Activated CD4-positive, alpha-beta memory T cell treated with anti-CD3 and anti-CD28 coated beads, Interleukin-2, amount 10 ng/mL, durations not matched to agents 7 days and 5 days (primary cell): ENCODE measurements around the gene SGTA. TPM values are rescaled to one million over a fixed set of nuclear protein-coding genes. Genes with fewer than 3 reads are reported as not detected.

Experiments used
- CTCF ChIA-PET: fragments of 350-600 bp; sonication (Branson Sonifier 250); formaldehyde crosslinking; loops from one replicate; lab custom pipeline; 2021; ENCODE audit warnings: antibody characterized with exemption, inconsistent platforms; lab: Charles Lee
- POLR2A ChIA-PET: fragments of 350-600 bp; sonication (Branson Sonifier 250); formaldehyde crosslinking; loops from one replicate; lab custom pipeline; 2021; ENCODE audit warnings: antibody characterized with exemption; lab: Charles Lee
- DNase-seq: peaks from one replicate; pipeline ENCODE4 v3.0.0-alpha.2; 2020
- H3K27ac Mint-ChIP-seq: one replicate; pipeline ENCODE4 v1.8.0; 2021; ENCODE audit warnings: mild to moderate bottlenecking, mixed read lengths
- H3K27me3 Mint-ChIP-seq: one replicate; pipeline ENCODE4 v1.8.0; 2021; ENCODE audit warnings: mixed read lengths
- H3K36me3 Mint-ChIP-seq: one replicate; pipeline ENCODE4 v1.8.0; 2021; ENCODE audit warnings: low read depth, mixed read lengths
- H3K4me1 Mint-ChIP-seq: one replicate; pipeline ENCODE4 v1.8.0; 2021; ENCODE audit warnings: mixed read lengths
- H3K4me3 Mint-ChIP-seq: one replicate; pipeline ENCODE4 v1.8.0; 2021; ENCODE audit warnings: mild to moderate bottlenecking, mixed read lengths
- H3K9me3 Mint-ChIP-seq: one replicate; pipeline ENCODE4 v1.8.0; 2021; ENCODE audit warnings: mixed read lengths
- total RNA-seq, 2 experiments: library from RNA; stranded (reverse); gene quantifications; one replicate each; pipeline ENCODE4 v1.2.3, GENCODE V29; 2021

The SGTA gene
- total RNA-seq, 2 experiments from 2014 or later, result 38.2 to 42.7 TPM

- POLR2A ChIA-PET, result interaction anchor here (0.6 to 1.8 kb wide), 7 partner anchors 10 to 283 kb away, joined by 3 to 5 read pairs (median 3); partner anchors contain the start of genes LMNB2, SGTA and THOP1
- peak; percentile 99 for DNase-seq
- CTCF ChIA-PET, result interaction anchor here (1.3 to 1.4 kb wide), 2 partner anchors 10 to 91 kb away, joined by 6 read pairs; no protein-coding TSS in a partner anchor
- Mint-ChIP-seq H3K36me3 (peaks cover 25% of the 10 kb centered on the region), H3K9me3 (no peaks in the 10 kb centered on the region), H3K27me3 (peaks cover 9% of the 10 kb centered on the region), H3K27ac (peak within 1 kb of the TSS; percentile 62), H3K4me3 (peak within 1 kb of the TSS; percentile 89), H3K4me1 (peaks cover 15% of the 10 kb centered on the region)
These were observed 43.3 kb downstream of the SGTA start, which contains the start of gene SLC39A3 for GRCh38 chr19:2739602-2740313. Gene SLC39A3 (minus strand): TSS chr19:2740017. CDS start chr19:2737257, 2,760 bp downstream.

- Mint-ChIP-seq H3K4me3 (no peak overlapping the region), H3K27me3 (no peaks in the 10 kb centered on the region), H3K36me3 (peaks cover 34% of the 10 kb centered on the region), H3K9me3 (no peaks in the 10 kb centered on the region), H3K27ac (no peak overlapping the region), H3K4me1 (peaks cover 15% of the 10 kb centered on the region)
- no peak for DNase-seq
- POLR2A ChIA-PET, result no interaction called here
- CTCF ChIA-PET, result no interaction called here
These were observed 46.4 kb downstream of the SGTA start for GRCh38 chr19:2736550-2737190.

GRCh38 chr19:2735374-2735773, 47.7 kb downstream of the SGTA start:
- POLR2A ChIA-PET, result no interaction called here
- Mint-ChIP-seq H3K36me3 (peaks cover 34% of the 10 kb centered on the region), H3K9me3 (no peaks in the 10 kb centered on the region), H3K4me1 (peaks cover 15% of the 10 kb centered on the region), H3K27ac (no peak overlapping the region), H3K4me3 (no peak overlapping the region), H3K27me3 (no peaks in the 10 kb centered on the region)
- DNase-seq, result no peak
- CTCF ChIA-PET, result no interaction called here

- H3K27me3 Mint-ChIP-seq, result no peaks in the 10 kb centered on the region
- ChIA-PET CTCF (no interaction called here), POLR2A (no interaction called here)
- no peaks in the 10 kb centered on the region for H3K9me3 Mint-ChIP-seq
- no peak overlapping the region for H3K27ac Mint-ChIP-seq
- DNase-seq, result no peak
- H3K36me3 Mint-ChIP-seq, result peaks cover 34% of the 10 kb centered on the region
- no peak overlapping the region for H3K4me3 Mint-ChIP-seq
- H3K4me1 Mint-ChIP-seq, result peaks cover 11% of the 10 kb centered on the region
These were observed 48.3 kb downstream of the SGTA start for GRCh38 chr19:2734589-2735288.

GRCh38 chr19:2733930-2734588, 49.0 kb downstream of the SGTA start:
- no peaks in the 10 kb centered on the region for H3K9me3 Mint-ChIP-seq
- peaks cover 34% of the 10 kb centered on the region for H3K36me3 Mint-ChIP-seq
- no peak overlapping the region for H3K27ac Mint-ChIP-seq
- POLR2A ChIA-PET, result no interaction called here
- H3K4me1 Mint-ChIP-seq, result peaks cover 6% of the 10 kb centered on the region
- H3K27me3 Mint-ChIP-seq, result no peaks in the 10 kb centered on the region
- CTCF ChIA-PET, result no interaction called here
- H3K4me3 Mint-ChIP-seq, result no peak overlapping the region
- DNase-seq, result no peak

GRCh38 chr19:2732883-2733282, 50.2 kb downstream of the SGTA start:
- H3K9me3 Mint-ChIP-seq, result no peaks in the 10 kb centered on the region
- DNase-seq, result no peak
- no peak overlapping the region for H3K27ac Mint-ChIP-seq
- no peaks in the 10 kb centered on the region for H3K27me3 Mint-ChIP-seq
- no peaks in the 10 kb centered on the region for H3K4me1 Mint-ChIP-seq
- H3K4me3 Mint-ChIP-seq, result no peak overlapping the region
- ChIA-PET CTCF (no interaction called here), POLR2A (no interaction called here)
- peaks cover 31% of the 10 kb centered on the region for H3K36me3 Mint-ChIP-seq

- POLR2A ChIA-PET, result no interaction called here
These were observed 50.8 kb downstream of the SGTA start for GRCh38 chr19:2732157-2732725.

GRCh38 chr19:2731181-2731995, 51.7 kb downstream of the SGTA start:
- H3K9me3 Mint-ChIP-seq, result no peaks in the 10 kb centered on the region
- H3K4me1 Mint-ChIP-seq, result no peaks in the 10 kb centered on the region
- CTCF ChIA-PET, result no interaction called here
- POLR2A ChIA-PET, result no interaction called here
- no peak overlapping the region for H3K27ac Mint-ChIP-seq
- peaks cover 19% of the 10 kb centered on the region for H3K36me3 Mint-ChIP-seq
- H3K4me3 Mint-ChIP-seq, result no peak overlapping the region
- H3K27me3 Mint-ChIP-seq, result no peaks in the 10 kb centered on the region
- no peak for DNase-seq

More at GRCh38 chr19:2732157-2732725, 50.8 kb downstream of the SGTA start:
- H3K4me1 Mint-ChIP-seq, result no peaks in the 10 kb centered on the region
- H3K9me3 Mint-ChIP-seq, result no peaks in the 10 kb centered on the region
- no peaks in the 10 kb centered on the region for H3K27me3 Mint-ChIP-seq
- H3K36me3 Mint-ChIP-seq, result peaks cover 28% of the 10 kb centered on the region
- no peak overlapping the region for H3K4me3 Mint-ChIP-seq
- no peak for DNase-seq
- no peak overlapping the region for H3K27ac Mint-ChIP-seq
- CTCF ChIA-PET, result no interaction called here

- H3K4me3 Mint-ChIP-seq, result no peak overlapping the region
- POLR2A ChIA-PET, result no interaction called here
- H3K4me1 Mint-ChIP-seq, result no peaks in the 10 kb centered on the region
- H3K9me3 Mint-ChIP-seq, result no peaks in the 10 kb centered on the region
- CTCF ChIA-PET, result interaction anchor here (0.7 kb wide), 1 partner anchor 1168 kb away, joined by 4 read pairs; no protein-coding TSS in a partner anchor
- peaks cover 2% of the 10 kb centered on the region for H3K27me3 Mint-ChIP-seq
- H3K27ac Mint-ChIP-seq, result no peak overlapping the region
- no peak for DNase-seq
- H3K36me3 Mint-ChIP-seq, result peaks cover 10% of the 10 kb centered on the region
These were observed 52.9 kb downstream of the SGTA start for GRCh38 chr19:2729943-2730818.

- no peaks in the 10 kb centered on the region for H3K4me1 Mint-ChIP-seq
- peaks cover 6% of the 10 kb centered on the region for H3K27me3 Mint-ChIP-seq
- H3K9me3 Mint-ChIP-seq, result no peaks in the 10 kb centered on the region
- peaks cover under 1% of the 10 kb centered on the region for H3K36me3 Mint-ChIP-seq
- H3K27ac Mint-ChIP-seq, result no peak overlapping the region
- CTCF ChIA-PET, result no interaction called here
- no peak overlapping the region for H3K4me3 Mint-ChIP-seq
- no peak for DNase-seq
- POLR2A ChIA-PET, result no interaction called here
These were observed 54.2 kb downstream of the SGTA start for GRCh38 chr19:2728783-2729387.

- Mint-ChIP-seq H3K27me3 (peaks cover 6% of the 10 kb centered on the region), H3K27ac (no peak overlapping the region), H3K36me3 (no peaks in the 10 kb centered on the region), H3K9me3 (no peaks in the 10 kb centered on the region), H3K4me1 (no peaks in the 10 kb centered on the region), H3K4me3 (no peak overlapping the region)
- POLR2A ChIA-PET, result interaction anchor here (0.6 kb wide), 2 partner anchors 25 to 843 kb away, joined by 3 read pairs; no protein-coding TSS in a partner anchor
- DNase-seq, result no peak
- CTCF ChIA-PET, result interaction anchor here (0.6 kb wide), 1 partner anchor 185 kb away, joined by 5 read pairs; no protein-coding TSS in a partner anchor
These were observed 55.5 kb downstream of the SGTA start for GRCh38 chr19:2727640-2727944.
